Neutrophil (primary cell): Measurements from ENCODE around the gene TTC7B.

Experiments
- H3K27ac ChIP-seq: fragments of 200-600 bp; sonication (generic); 2 replicates; pipeline ENCODE4 v1.5.1; 2016; ENCODE audit warnings: mild to moderate bottlenecking, moderate library complexity
- H3K27me3 ChIP-seq: fragments of 200-600 bp; sonication (generic); 2 replicates; pipeline ENCODE4 v1.6.0; 2016; ENCODE audit warnings: mild to moderate bottlenecking
- H3K36me3 ChIP-seq: fragments of 200-600 bp; sonication (generic); 2 replicates; pipeline ENCODE4 v1.5.1; 2017
- H3K4me1 ChIP-seq, 2 experiments: fragments of 200-600 bp in 1 of 2; sonication (generic) in 1 of 2; 1 replicate in 1 of 2; 2 replicates in 1 of 2; pipeline versions ENCODE4 v1.5.1 to v1.6.1; 2013 to 2016; ENCODE audit warnings: low read depth in 1 of 2, low read length in 1 of 2, mild to moderate bottlenecking in 1 of 2, moderate library complexity in 1 of 2; ENCODE audit not compliant: control insufficient read depth in 1 of 2, insufficient read depth in 1 of 2
- H3K4me3 ChIP-seq, 2 experiments: fragments of 200-600 bp in 1 of 2; sonication (generic) in 1 of 2; 1 replicate in 1 of 2; 2 replicates in 1 of 2; pipeline ENCODE4 v1.5.1; 2013 to 2016; ENCODE audit warnings: low read depth in 1 of 2, low read length in 1 of 2, mild to moderate bottlenecking in 1 of 2, moderate library complexity in 1 of 2
- H3K9me3 ChIP-seq: fragments of 200-600 bp; sonication (generic); 2 replicates; pipeline ENCODE4 v1.5.1; 2016
- TF ChIP-seq, protein P1 (sequence below): fragments of 200-600 bp; sonication (generic); IDR thresholded peaks from 2 replicates; pipeline ENCODE4 v1.5.1; 2016; ENCODE audit warnings: antibody characterized with exemption

TTC7B gene

DNA sequence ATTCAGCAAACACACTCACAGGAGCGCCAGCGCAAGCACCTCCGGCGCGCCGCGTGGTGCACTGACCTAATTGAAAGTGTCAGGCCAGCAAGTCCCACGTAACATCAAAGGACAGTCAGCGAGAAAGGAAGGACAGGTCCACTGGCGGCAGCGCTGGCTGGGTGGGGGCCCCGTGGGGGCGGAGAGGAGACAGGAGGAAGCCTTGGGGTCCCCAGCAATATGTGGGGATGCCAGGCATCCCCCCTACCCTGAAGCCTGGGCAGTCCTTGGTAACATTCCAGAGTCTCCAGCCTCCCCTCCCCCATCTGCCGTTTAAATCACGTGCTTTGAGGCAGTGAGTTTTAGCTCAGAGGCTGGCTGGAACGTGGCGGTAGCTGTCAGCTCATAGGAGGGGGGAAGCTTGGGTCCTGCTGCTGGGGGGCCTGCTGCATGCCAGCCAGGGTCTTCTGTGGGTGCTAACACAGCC, 260.2 kb downstream of the TTC7B start:
- Histone ChIP-seq H3K9me3 (no peaks in the 10 kb centered on the region), H3K4me1 (no peaks in the 10 kb centered on the region), H3K27ac (no peak overlapping the region), H3K36me3 (peaks cover 67% of the 10 kb centered on the region), H3K4me3 (no peak overlapping the region), H3K27me3 (no peaks in the 10 kb centered on the region)
- TF ChIP-seq, protein P1, sequence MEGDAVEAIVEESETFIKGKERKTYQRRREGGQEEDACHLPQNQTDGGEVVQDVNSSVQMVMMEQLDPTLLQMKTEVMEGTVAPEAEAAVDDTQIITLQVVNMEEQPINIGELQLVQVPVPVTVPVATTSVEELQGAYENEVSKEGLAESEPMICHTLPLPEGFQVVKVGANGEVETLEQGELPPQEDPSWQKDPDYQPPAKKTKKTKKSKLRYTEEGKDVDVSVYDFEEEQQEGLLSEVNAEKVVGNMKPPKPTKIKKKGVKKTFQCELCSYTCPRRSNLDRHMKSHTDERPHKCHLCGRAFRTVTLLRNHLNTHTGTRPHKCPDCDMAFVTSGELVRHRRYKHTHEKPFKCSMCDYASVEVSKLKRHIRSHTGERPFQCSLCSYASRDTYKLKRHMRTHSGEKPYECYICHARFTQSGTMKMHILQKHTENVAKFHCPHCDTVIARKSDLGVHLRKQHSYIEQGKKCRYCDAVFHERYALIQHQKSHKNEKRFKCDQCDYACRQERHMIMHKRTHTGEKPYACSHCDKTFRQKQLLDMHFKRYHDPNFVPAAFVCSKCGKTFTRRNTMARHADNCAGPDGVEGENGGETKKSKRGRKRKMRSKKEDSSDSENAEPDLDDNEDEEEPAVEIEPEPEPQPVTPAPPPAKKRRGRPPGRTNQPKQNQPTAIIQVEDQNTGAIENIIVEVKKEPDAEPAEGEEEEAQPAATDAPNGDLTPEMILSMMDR: no peak

DNA sequence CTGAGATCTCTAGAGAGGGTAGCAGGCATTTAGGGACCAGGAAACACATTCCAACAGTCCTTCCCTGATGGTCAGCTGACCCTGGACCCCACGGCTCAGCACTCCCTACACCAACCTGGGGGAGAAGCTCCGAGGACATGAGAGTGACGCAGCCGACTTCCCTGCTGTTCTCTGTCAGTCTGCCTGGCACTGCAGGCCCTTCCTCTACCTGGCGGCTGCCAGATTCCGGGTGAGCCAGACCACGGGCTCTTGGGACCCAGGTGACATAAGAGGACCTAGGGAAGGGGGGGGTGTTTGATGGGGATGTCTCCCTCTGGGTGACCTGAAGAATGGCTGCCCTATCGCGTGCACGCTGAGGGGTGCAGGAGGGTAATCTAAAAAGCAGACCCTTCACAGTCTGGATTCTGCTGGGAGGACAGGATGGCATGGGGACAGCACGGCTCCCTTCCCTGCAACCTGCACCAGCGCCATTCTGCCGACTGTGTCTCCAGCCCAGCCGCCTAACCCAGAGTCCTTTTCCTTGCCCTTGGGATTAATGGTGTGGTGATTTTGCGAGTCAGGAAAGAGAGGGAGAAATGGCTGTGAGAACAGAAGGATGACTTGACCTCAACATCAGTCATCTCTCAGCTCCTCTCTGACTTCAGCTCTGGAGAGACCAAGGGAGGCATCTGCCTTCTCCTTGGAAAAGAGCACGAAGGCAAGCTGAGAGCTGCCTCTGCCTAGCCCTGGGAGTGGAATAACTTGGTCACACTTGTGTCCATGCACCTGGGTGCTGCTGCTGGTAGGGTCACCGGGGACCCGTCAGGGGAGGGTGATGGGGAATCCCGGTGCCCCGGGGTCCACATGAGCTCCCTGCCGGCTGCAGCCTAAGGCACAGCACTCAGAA, 260.9 kb downstream of the TTC7B start:
- Histone ChIP-seq H3K27ac (no peak overlapping the region), H3K4me1 (no peaks in the 10 kb centered on the region), H3K36me3 (peaks cover 60% of the 10 kb centered on the region), H3K9me3 (no peaks in the 10 kb centered on the region), H3K4me3 (no peak overlapping the region), H3K27me3 (no peaks in the 10 kb centered on the region)
- TF ChIP-seq, protein P1: no peak

GRCh38 chr14:90554341-90554740, 261.9 kb downstream of the TTC7B start:
- Histone ChIP-seq H3K4me1 (no peaks in the 10 kb centered on the region), H3K27me3 (no peaks in the 10 kb centered on the region), H3K27ac (no peak overlapping the region), H3K9me3 (no peaks in the 10 kb centered on the region), H3K4me3 (no peak overlapping the region), H3K36me3 (peaks cover 51% of the 10 kb centered on the region)
- TF ChIP-seq, protein P1: no peak

DNA sequence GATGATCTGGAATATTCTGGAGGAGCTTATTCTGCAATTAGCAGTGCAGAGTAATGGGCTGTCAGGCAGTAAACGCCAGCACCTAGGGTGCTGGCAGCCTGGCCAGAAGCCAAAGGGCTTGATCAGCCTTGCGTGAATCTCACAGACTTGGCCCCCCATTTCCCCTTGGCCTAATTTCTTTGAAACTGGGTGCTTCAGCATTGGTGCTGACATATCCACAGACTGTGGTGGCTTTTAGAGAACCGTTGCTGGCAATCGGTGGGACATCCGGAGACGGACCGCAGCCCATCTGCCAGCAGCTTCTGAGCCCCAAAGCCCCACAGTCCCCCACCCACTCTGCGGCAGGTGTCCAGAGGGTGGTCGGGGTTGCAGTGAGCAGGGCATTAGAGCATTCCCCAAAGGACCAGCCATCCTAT, 262.3 kb downstream of the TTC7B start:
- H3K4me1 ChIP-seq: no peaks in the 10 kb centered on the region
- H3K36me3 ChIP-seq: peaks cover 48% of the 10 kb centered on the region
- no peaks in the 10 kb centered on the region for H3K9me3 ChIP-seq
- no peak overlapping the region for H3K4me3 ChIP-seq
- TF ChIP-seq, protein P1: no peak
- no peaks in the 10 kb centered on the region for H3K27me3 ChIP-seq
- H3K27ac ChIP-seq: no peak overlapping the region

- TF ChIP-seq, protein P1: no peak
- no peak overlapping the region for H3K27ac ChIP-seq
- no peaks in the 10 kb centered on the region for H3K27me3 ChIP-seq
- no peaks in the 10 kb centered on the region for H3K4me1 ChIP-seq
- no peak overlapping the region for H3K4me3 ChIP-seq
- no peaks in the 10 kb centered on the region for H3K9me3 ChIP-seq
- peaks cover 46% of the 10 kb centered on the region for H3K36me3 ChIP-seq
These were observed 262.8 kb downstream of the TTC7B start for GRCh38 chr14:90553298-90553920.
